Testis (tissue), 2 donors: ENCODE measurements around the gene NDUFA13.

ENCODE experiments used
- POLR2A ChIP-seq: fragments of 450-650 bp; IDR thresholded peaks from one replicate; pipeline ENCODE4 v1.6.1; 2017; ENCODE audit warnings: antibody characterized with exemption, mild to moderate bottlenecking, moderate library complexity
- TF ChIP-seq, protein P1 (sequence below), 3 experiments: fragments of 450-650 bp in 2 of 3; fragments of 200-600 bp in 1 of 3; sonication (generic) in 1 of 3; IDR thresholded peaks; one replicate each; pipeline ENCODE4 v1.5.1; 2016 to 2019; ENCODE audit warnings: antibody characterized with exemption in 3 of 3, mild to moderate bottlenecking in 2 of 3, moderate library complexity in 1 of 3

- TF ChIP-seq, protein P1, sequence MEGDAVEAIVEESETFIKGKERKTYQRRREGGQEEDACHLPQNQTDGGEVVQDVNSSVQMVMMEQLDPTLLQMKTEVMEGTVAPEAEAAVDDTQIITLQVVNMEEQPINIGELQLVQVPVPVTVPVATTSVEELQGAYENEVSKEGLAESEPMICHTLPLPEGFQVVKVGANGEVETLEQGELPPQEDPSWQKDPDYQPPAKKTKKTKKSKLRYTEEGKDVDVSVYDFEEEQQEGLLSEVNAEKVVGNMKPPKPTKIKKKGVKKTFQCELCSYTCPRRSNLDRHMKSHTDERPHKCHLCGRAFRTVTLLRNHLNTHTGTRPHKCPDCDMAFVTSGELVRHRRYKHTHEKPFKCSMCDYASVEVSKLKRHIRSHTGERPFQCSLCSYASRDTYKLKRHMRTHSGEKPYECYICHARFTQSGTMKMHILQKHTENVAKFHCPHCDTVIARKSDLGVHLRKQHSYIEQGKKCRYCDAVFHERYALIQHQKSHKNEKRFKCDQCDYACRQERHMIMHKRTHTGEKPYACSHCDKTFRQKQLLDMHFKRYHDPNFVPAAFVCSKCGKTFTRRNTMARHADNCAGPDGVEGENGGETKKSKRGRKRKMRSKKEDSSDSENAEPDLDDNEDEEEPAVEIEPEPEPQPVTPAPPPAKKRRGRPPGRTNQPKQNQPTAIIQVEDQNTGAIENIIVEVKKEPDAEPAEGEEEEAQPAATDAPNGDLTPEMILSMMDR (IDR thresholded peaks at IDR 0.05): no peak
- no peak for TF ChIP-seq POLR2A
Observed at GRCh38 chr19:19468424-19469050, 47.5 kb upstream of the NDUFA13 start.
